Activated CD8-positive, alpha-beta T cell treated with anti-CD3 and anti-CD28 coated beads, Interleukin-2, amount 10 ng/mL, durations not matched to agents 7 days and 5 days (primary cell): ENCODE results near the gene DUSP2. TPM values are rescaled to one million over a fixed set of nuclear protein-coding genes. Genes with fewer than 3 reads are reported as not detected.
A peak's percentile ranks its signal among the peaks of the same experiment; 100 is the strongest.
"Not testable (repeated sequence)": the region's sequence is repeated elsewhere in the genome, so short reads cannot be mapped to it uniquely, and the experiment has no call there.

Experiments used
- ATAC-seq: fragments of 150-1000 bp; cut with Tn5 transposase; one replicate; pipeline ENCODE4 v1.10.0; 2021; ENCODE audit warnings: moderate library complexity
- CTCF ChIA-PET: fragments of 350-600 bp; sonication (Branson Sonifier 250); formaldehyde crosslinking; loops from one replicate; lab custom pipeline; 2021; ENCODE audit warnings: antibody characterized with exemption; lab: Charles Lee
- POLR2A ChIA-PET: fragments of 350-600 bp; sonication (Branson Sonifier 250); formaldehyde crosslinking; loops from one replicate; lab custom pipeline; 2021; ENCODE audit warnings: antibody characterized with exemption; lab: Charles Lee
- DNase-seq: peaks from one replicate; pipeline ENCODE4 v3.0.0-alpha.2; 2020
- H3K27ac Mint-ChIP-seq: one replicate; pipeline ENCODE4 v1.8.0; 2021; ENCODE audit warnings: mild to moderate bottlenecking, mixed read lengths
- H3K27me3 Mint-ChIP-seq: one replicate; pipeline ENCODE4 v1.8.0; 2021; ENCODE audit warnings: low read depth, mixed read lengths
- H3K36me3 Mint-ChIP-seq: one replicate; pipeline ENCODE4 v1.8.0; 2021; ENCODE audit warnings: low read depth, mixed read lengths
- H3K4me1 Mint-ChIP-seq: one replicate; pipeline ENCODE4 v1.8.0; 2021; ENCODE audit warnings: low read depth, mixed read lengths
- H3K4me3 Mint-ChIP-seq: one replicate; pipeline ENCODE4 v1.8.0; 2021; ENCODE audit warnings: mild to moderate bottlenecking, mixed read lengths
- H3K9me3 Mint-ChIP-seq: one replicate; pipeline ENCODE4 v1.8.0; 2022; ENCODE audit warnings: mixed read lengths; ENCODE audit not compliant: insufficient read depth
- total RNA-seq, 2 experiments: library from RNA; stranded (reverse); gene quantifications; one replicate each; pipeline ENCODE4 v1.2.3, GENCODE V29; 2021

Gene DUSP2
- total RNA-seq, 2 experiments from 2014 or later: 20.3 to 21.2 TPM

- Mint-ChIP-seq H3K27me3 (no peaks in the 10 kb centered on the region), H3K4me3 (peak overlapping the region; percentile 61), H3K4me1 (peaks cover 76% of the 10 kb centered on the region), H3K9me3 (no peaks in the 10 kb centered on the region), H3K36me3 (peaks cover 16% of the 10 kb centered on the region), H3K27ac (peak overlapping the region; percentile 97)
- DNase-seq: peak; percentile 87
- peak; percentile 14 for ATAC-seq
- POLR2A ChIA-PET: interaction anchor here (0.7 to 10.2 kb wide), 7 partner anchors 8 to 154 kb away, joined by 3 to 193 read pairs (median 5); partner anchors contain the start of genes ANKRD36C and STARD7
- CTCF ChIA-PET: interaction anchor here (0.7 to 21.7 kb wide), 5 partner anchors 8 to 154 kb away, joined by 3 to 674 read pairs (median 10); partner anchors contain the start of genes ANKRD36C and ASTL
Observed at GRCh38 chr2:96146153-96146880, 1.1 kb upstream of the DUSP2 start.

- ChIA-PET CTCF (interaction anchor here (1.1 to 21.7 kb wide), 3 partner anchors 12 to 154 kb away, joined by 5 to 674 read pairs (median 10); partner anchors contain the start of gene ANKRD36C), POLR2A (interaction anchor here (1.1 to 10.2 kb wide), 6 partner anchors 9 to 154 kb away, joined by 3 to 193 read pairs (median 5); partner anchors contain the start of genes ANKRD36C and STARD7)
- Mint-ChIP-seq H3K27me3 (no peaks in the 10 kb centered on the region), H3K4me3 (peak overlapping the region; percentile 61), H3K9me3 (no peaks in the 10 kb centered on the region), H3K4me1 (peaks cover 71% of the 10 kb centered on the region), H3K27ac (peak overlapping the region; percentile 97), H3K36me3 (peaks cover 16% of the 10 kb centered on the region)
- ATAC-seq (no peak), DNase-seq (no peak)
Observed at GRCh38 chr2:96145848-96146152, 560 bp upstream of the DUSP2 start.

- no peaks in the 10 kb centered on the region for H3K27me3 Mint-ChIP-seq
- H3K9me3 Mint-ChIP-seq: no peaks in the 10 kb centered on the region
- peak overlapping the region; percentile 88 for H3K4me3 Mint-ChIP-seq
- peaks cover 65% of the 10 kb centered on the region for H3K4me1 Mint-ChIP-seq
- POLR2A ChIA-PET: interaction anchor here (0.9 to 10.2 kb wide), 6 partner anchors 14 to 64 kb away, joined by 3 to 193 read pairs (median 5); partner anchors contain the start of gene STARD7
- H3K36me3 Mint-ChIP-seq: peaks cover 16% of the 10 kb centered on the region
- H3K27ac Mint-ChIP-seq: peak overlapping the region; percentile 92
- CTCF ChIA-PET: interaction anchor here (1.4 to 21.7 kb wide), 4 partner anchors 19 to 153 kb away, joined by 5 to 674 read pairs (median 8); partner anchors contain the start of gene ANKRD36C
- DNase-seq (peak; percentile 47), ATAC-seq (peak; percentile 2)
Observed at GRCh38 chr2:96144481-96145035, 682 bp downstream of the DUSP2 start.

- Mint-ChIP-seq H3K27ac (peak overlapping the region; percentile 92), H3K27me3 (no peaks in the 10 kb centered on the region), H3K9me3 (no peaks in the 10 kb centered on the region), H3K4me3 (peak overlapping the region; percentile 88), H3K4me1 (peaks cover 63% of the 10 kb centered on the region), H3K36me3 (peaks cover 16% of the 10 kb centered on the region)
- POLR2A ChIA-PET: interaction anchor here (1.0 to 10.2 kb wide), 4 partner anchors 14 to 120 kb away, joined by 3 to 193 read pairs (median 10); no protein-coding TSS in a partner anchor
- ATAC-seq: no peak
- DNase-seq: peak; percentile 50
- CTCF ChIA-PET: interaction anchor here (1.0 to 21.7 kb wide), 8 partner anchors 12 to 151 kb away, joined by 3 to 674 read pairs (median 8); no protein-coding TSS in a partner anchor
Observed at GRCh38 chr2:96143848-96144480, 1.3 kb downstream of the DUSP2 start.

- Mint-ChIP-seq H3K4me1 (peaks cover 62% of the 10 kb centered on the region), H3K27me3 (no peaks in the 10 kb centered on the region), H3K36me3 (peaks cover 16% of the 10 kb centered on the region), H3K4me3 (peak overlapping the region; percentile 88), H3K9me3 (no peaks in the 10 kb centered on the region), H3K27ac (peak overlapping the region; percentile 46)
- ChIA-PET POLR2A (interaction anchor here (1.0 to 10.2 kb wide), 5 partner anchors 13 to 121 kb away, joined by 3 to 193 read pairs (median 8); partner anchors contain the start of gene STARD7), CTCF (interaction anchor here (1.0 to 21.7 kb wide), 14 partner anchors 9 to 151 kb away, joined by 3 to 674 read pairs (median 7); partner anchors contain the start of gene STARD7)
- ATAC-seq (no peak), DNase-seq (no peak)
Observed at GRCh38 chr2:96143231-96143847, 1.9 kb downstream of the DUSP2 start.

- ChIA-PET POLR2A (interaction anchor here (1.0 to 10.2 kb wide), 5 partner anchors 12 to 122 kb away, joined by 3 to 193 read pairs (median 8); partner anchors contain the start of gene STARD7), CTCF (interaction anchor here (0.7 to 21.7 kb wide), 19 partner anchors 10 to 150 kb away, joined by 3 to 674 read pairs (median 4); partner anchors contain the start of genes STARD7 and TMEM127)
- Mint-ChIP-seq H3K4me3 (peak overlapping the region; percentile 88), H3K4me1 (peaks cover 53% of the 10 kb centered on the region), H3K27ac (peak overlapping the region; percentile 40), H3K9me3 (no peaks in the 10 kb centered on the region), H3K27me3 (no peaks in the 10 kb centered on the region), H3K36me3 (peaks cover 16% of the 10 kb centered on the region)
- no peak for ATAC-seq
- DNase-seq: peak; percentile 69
Observed at GRCh38 chr2:96142217-96143113, 2.8 kb downstream of the DUSP2 start.

GRCh38 chr2:96141624-96141967 lies 3.6 kb downstream of the DUSP2 start:
- not testable (repeated sequence) for H3K9me3 Mint-ChIP-seq
- POLR2A ChIA-PET: interaction anchor here (2.0 to 10.2 kb wide), 3 partner anchors 19 to 67 kb away, joined by 8 to 193 read pairs (median 10); partner anchors contain the start of gene STARD7
- peaks cover 16% of the 10 kb centered on the region for H3K36me3 Mint-ChIP-seq

GRCh38 chr2:96140941-96141623 lies 4.2 kb downstream of the DUSP2 start:
- ATAC-seq (no peak), DNase-seq (no peak)
- ChIA-PET POLR2A (interaction anchor here (0.8 to 10.2 kb wide), 3 partner anchors 20 to 55 kb away, joined by 3 to 193 read pairs (median 10); no protein-coding TSS in a partner anchor), CTCF (interaction anchor here (0.6 to 21.7 kb wide), 13 partner anchors 8 to 148 kb away, joined by 3 to 674 read pairs (median 9); partner anchors contain the start of genes CIAO1, STARD7 and TMEM127)
- Mint-ChIP-seq H3K27ac (no peak overlapping the region), H3K27me3 (no peaks in the 10 kb centered on the region), H3K4me3 (no peak overlapping the region), H3K9me3 (no peaks in the 10 kb centered on the region), H3K4me1 (peaks cover 39% of the 10 kb centered on the region), H3K36me3 (peaks cover 16% of the 10 kb centered on the region)

More at GRCh38 chr2:96141624-96141967, 3.6 kb downstream of the DUSP2 start:
- DNase-seq, ATAC-seq, H3K4me3 Mint-ChIP-seq, H3K27me3 Mint-ChIP-seq, H3K27ac Mint-ChIP-seq: not testable (repeated sequence)
- CTCF ChIA-PET: interaction anchor here (0.6 to 21.7 kb wide), 11 partner anchors 9 to 149 kb away, joined by 3 to 674 read pairs (median 4); partner anchors contain the start of genes STARD7 and TMEM127
- H3K4me1 Mint-ChIP-seq: peaks cover 44% of the 10 kb centered on the region

GRCh38 chr2:96139181-96139758 lies 6.0 kb downstream of the DUSP2 start:
- Mint-ChIP-seq H3K27ac (no peak overlapping the region), H3K4me3 (no peak overlapping the region)
- CTCF ChIA-PET: interaction anchor here (0.8 to 21.7 kb wide), 26 partner anchors 8 to 147 kb away, joined by 3 to 674 read pairs (median 8); partner anchors contain the start of genes CIAO1, STARD7 and TMEM127

More at GRCh38 chr2:96139181-96139758, 6.0 kb downstream of the DUSP2 start:
- Mint-ChIP-seq H3K27me3 (no peaks in the 10 kb centered on the region), H3K36me3 (peaks cover 15% of the 10 kb centered on the region), H3K4me1 (peaks cover 29% of the 10 kb centered on the region), H3K9me3 (no peaks in the 10 kb centered on the region)
- ATAC-seq (no peak), DNase-seq (no peak)
- POLR2A ChIA-PET: interaction anchor here (1.3 to 10.2 kb wide), 4 partner anchors 21 to 70 kb away, joined by 5 to 193 read pairs (median 19); partner anchors contain the start of gene STARD7
